ENCODE data around the gene FADS6. TPM values are rescaled to one million over a fixed set of nuclear protein-coding genes. Genes with fewer than 3 reads are reported as not detected.

The FADS6 gene
- total RNA-seq, 1 experiment from 2014 or later = not detected

- TF ChIP-seq EZH2 (IDR thresholded peaks at IDR 0.05; ENCODE audit: low read length, unreplicated experiment) (no peak), EZH2phosphoT487 (IDR thresholded peaks at IDR 0.05; ENCODE audit: borderline replicate concordance, low read length) (no peak)
- TF ChIP-seq, protein P1, sequence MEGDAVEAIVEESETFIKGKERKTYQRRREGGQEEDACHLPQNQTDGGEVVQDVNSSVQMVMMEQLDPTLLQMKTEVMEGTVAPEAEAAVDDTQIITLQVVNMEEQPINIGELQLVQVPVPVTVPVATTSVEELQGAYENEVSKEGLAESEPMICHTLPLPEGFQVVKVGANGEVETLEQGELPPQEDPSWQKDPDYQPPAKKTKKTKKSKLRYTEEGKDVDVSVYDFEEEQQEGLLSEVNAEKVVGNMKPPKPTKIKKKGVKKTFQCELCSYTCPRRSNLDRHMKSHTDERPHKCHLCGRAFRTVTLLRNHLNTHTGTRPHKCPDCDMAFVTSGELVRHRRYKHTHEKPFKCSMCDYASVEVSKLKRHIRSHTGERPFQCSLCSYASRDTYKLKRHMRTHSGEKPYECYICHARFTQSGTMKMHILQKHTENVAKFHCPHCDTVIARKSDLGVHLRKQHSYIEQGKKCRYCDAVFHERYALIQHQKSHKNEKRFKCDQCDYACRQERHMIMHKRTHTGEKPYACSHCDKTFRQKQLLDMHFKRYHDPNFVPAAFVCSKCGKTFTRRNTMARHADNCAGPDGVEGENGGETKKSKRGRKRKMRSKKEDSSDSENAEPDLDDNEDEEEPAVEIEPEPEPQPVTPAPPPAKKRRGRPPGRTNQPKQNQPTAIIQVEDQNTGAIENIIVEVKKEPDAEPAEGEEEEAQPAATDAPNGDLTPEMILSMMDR (conservative IDR thresholded peaks at IDR 0.05; ENCODE audit: low read depth, low read length) = no peak
- no peak for ATAC-seq
- no peak overlapping the region for H3K9ac ChIP-seq (ENCODE audit: low read length)
- no peaks in the 10 kb centered on the region for H3K79me2 ChIP-seq (ENCODE audit: low read length)
- H3K9me3 ChIP-seq (ENCODE audit: low read length) = no peaks in the 10 kb centered on the region
- no peaks in the 10 kb centered on the region for H4K20me1 ChIP-seq (ENCODE audit: low read length)
- H3K4me1 ChIP-seq (ENCODE audit: insufficient read depth, low read length) = no peaks in the 10 kb centered on the region
- POLR2A ChIA-PET (ENCODE audit: unreplicated experiment) = no interaction called here
- intact Hi-C loops (cut with micrococcal nuclease) = no loop called here
- H3K9me2 ChIP-seq (replicated peaks; ENCODE audit: low read length) = no peaks in the 10 kb centered on the region
- peaks cover 4% of the 10 kb centered on the region; the same call in 1 of the 2 replicates for H3K27me3 ChIP-seq (ENCODE audit: low read length)
- H3K4me3 ChIP-seq (ENCODE audit: low read length) = no peak overlapping the region
- no peak overlapping the region for H3K27ac ChIP-seq (ENCODE audit: low read length)
- H2AFZ ChIP-seq (ENCODE audit: low read length) = no peak overlapping the region
- BruUV-seq (replicated peaks) = no TSS peak
- CTCF ChIA-PET = no interaction called here
- no peaks in the 10 kb centered on the region for H3F3A ChIP-seq (ENCODE audit: low read length, unreplicated experiment)
- H3K4me2 ChIP-seq (ENCODE audit: low read length) = no peak overlapping the region
- DNase-seq = no peak
- H3K36me3 ChIP-seq (ENCODE audit: low read depth, low read length) = no peaks in the 10 kb centered on the region
Measured at GRCh38 chr17:74903671-74904070, 10.2 kb upstream of the FADS6 start.

DNA sequence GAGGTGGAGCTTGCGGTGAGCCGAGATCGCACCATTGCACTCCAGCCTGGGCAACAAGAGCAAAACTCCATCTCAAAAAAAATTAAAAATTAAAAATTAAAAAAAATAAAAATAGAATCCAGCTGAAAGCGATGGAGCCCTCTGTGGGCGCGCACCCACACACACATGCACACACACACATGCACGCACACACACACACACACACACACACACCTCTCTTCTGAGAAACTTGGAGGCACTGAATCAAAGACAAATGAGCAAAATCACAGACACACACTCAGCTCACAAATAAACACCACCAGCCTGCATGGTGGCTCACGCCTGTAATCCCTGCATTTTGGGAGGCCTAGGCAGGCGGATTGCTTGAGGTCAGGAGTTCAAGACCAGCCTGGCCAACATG is 9.6 kb upstream of the FADS6 start:
- H3K4me2 ChIP-seq (ENCODE audit: low read length) = no peak overlapping the region
- H3K27me3 ChIP-seq (ENCODE audit: low read length) = peaks cover 4% of the 10 kb centered on the region; the same call in 1 of the 2 replicates
- no peak overlapping the region for H2AFZ ChIP-seq (ENCODE audit: low read length)
- H4K20me1 ChIP-seq (ENCODE audit: low read length) = no peaks in the 10 kb centered on the region
- H3K9me2 ChIP-seq (replicated peaks; ENCODE audit: low read length) = no peaks in the 10 kb centered on the region
- TF ChIP-seq, protein P1 (conservative IDR thresholded peaks at IDR 0.05; ENCODE audit: low read depth, low read length) = no peak
- no peak for TF ChIP-seq EZH2phosphoT487 (IDR thresholded peaks at IDR 0.05; ENCODE audit: borderline replicate concordance, low read length)
- no peak for TF ChIP-seq EZH2 (IDR thresholded peaks at IDR 0.05; ENCODE audit: low read length, unreplicated experiment)
- H3K9ac ChIP-seq (ENCODE audit: low read length) = no peak overlapping the region
- intact Hi-C loops (cut with micrococcal nuclease) = no loop called here
- no peak overlapping the region for H3K27ac ChIP-seq (ENCODE audit: low read length)
- H3K36me3 ChIP-seq (ENCODE audit: low read depth, low read length) = no peaks in the 10 kb centered on the region
- BruUV-seq (replicated peaks) = no TSS peak
- no peak overlapping the region for H3K4me3 ChIP-seq (ENCODE audit: low read length)
- no peaks in the 10 kb centered on the region for H3K9me3 ChIP-seq (ENCODE audit: low read length)
- no peak for DNase-seq
- ChIA-PET POLR2A (ENCODE audit: unreplicated experiment) (interaction anchor here (0.6 kb wide), 1 partner anchor 30 kb away, joined by 4 read pairs; the partner anchor contains the start of gene FDXR), CTCF (no interaction called here)
- no peaks in the 10 kb centered on the region for H3K79me2 ChIP-seq (ENCODE audit: low read length)
- H3F3A ChIP-seq (ENCODE audit: low read length, unreplicated experiment) = no peaks in the 10 kb centered on the region
- ATAC-seq = no peak
- no peaks in the 10 kb centered on the region for H3K4me1 ChIP-seq (ENCODE audit: insufficient read depth, low read length)

GRCh38 chr17:74901353-74902135 is 8.1 kb upstream of the FADS6 start:
- no peak overlapping the region for H3K27ac ChIP-seq (ENCODE audit: low read length)
- ATAC-seq (no peak), DNase-seq (no peak)
- H3K9me3 ChIP-seq (ENCODE audit: low read length) = no peaks in the 10 kb centered on the region
- no peak overlapping the region for H3K4me2 ChIP-seq (ENCODE audit: low read length)
- H4K20me1 ChIP-seq (ENCODE audit: low read length) = no peaks in the 10 kb centered on the region
- H3K4me1 ChIP-seq (ENCODE audit: insufficient read depth, low read length) = no peaks in the 10 kb centered on the region
- peaks cover 7% of the 10 kb centered on the region; the same call in 1 of the 2 replicates for H3K27me3 ChIP-seq (ENCODE audit: low read length)
- H3K9ac ChIP-seq (ENCODE audit: low read length) = no peak overlapping the region
- intact Hi-C loops (cut with micrococcal nuclease) = no loop called here
- no peaks in the 10 kb centered on the region for H3K9me2 ChIP-seq (replicated peaks; ENCODE audit: low read length)
- no peaks in the 10 kb centered on the region for H3F3A ChIP-seq (ENCODE audit: low read length, unreplicated experiment)
- POLR2A ChIA-PET (ENCODE audit: unreplicated experiment) = no interaction called here
- H3K79me2 ChIP-seq (ENCODE audit: low read length) = no peaks in the 10 kb centered on the region
- no peaks in the 10 kb centered on the region for H3K36me3 ChIP-seq (ENCODE audit: low read depth, low read length)
- no TSS peak for BruUV-seq (replicated peaks)
- no peak overlapping the region for H3K4me3 ChIP-seq (ENCODE audit: low read length)
- H2AFZ ChIP-seq (ENCODE audit: low read length) = no peak overlapping the region
- no peak for TF ChIP-seq EZH2phosphoT487 (IDR thresholded peaks at IDR 0.05; ENCODE audit: borderline replicate concordance, low read length)
- TF ChIP-seq EZH2 (IDR thresholded peaks at IDR 0.05; ENCODE audit: low read length, unreplicated experiment) = no peak
- TF ChIP-seq, protein P1 (conservative IDR thresholded peaks at IDR 0.05; ENCODE audit: low read depth, low read length) = no peak
- CTCF ChIA-PET = no interaction called here

All from PC-3 (cell line).